ENCODE measurements around the gene SRPK3.

The SRPK3 gene

DNA sequence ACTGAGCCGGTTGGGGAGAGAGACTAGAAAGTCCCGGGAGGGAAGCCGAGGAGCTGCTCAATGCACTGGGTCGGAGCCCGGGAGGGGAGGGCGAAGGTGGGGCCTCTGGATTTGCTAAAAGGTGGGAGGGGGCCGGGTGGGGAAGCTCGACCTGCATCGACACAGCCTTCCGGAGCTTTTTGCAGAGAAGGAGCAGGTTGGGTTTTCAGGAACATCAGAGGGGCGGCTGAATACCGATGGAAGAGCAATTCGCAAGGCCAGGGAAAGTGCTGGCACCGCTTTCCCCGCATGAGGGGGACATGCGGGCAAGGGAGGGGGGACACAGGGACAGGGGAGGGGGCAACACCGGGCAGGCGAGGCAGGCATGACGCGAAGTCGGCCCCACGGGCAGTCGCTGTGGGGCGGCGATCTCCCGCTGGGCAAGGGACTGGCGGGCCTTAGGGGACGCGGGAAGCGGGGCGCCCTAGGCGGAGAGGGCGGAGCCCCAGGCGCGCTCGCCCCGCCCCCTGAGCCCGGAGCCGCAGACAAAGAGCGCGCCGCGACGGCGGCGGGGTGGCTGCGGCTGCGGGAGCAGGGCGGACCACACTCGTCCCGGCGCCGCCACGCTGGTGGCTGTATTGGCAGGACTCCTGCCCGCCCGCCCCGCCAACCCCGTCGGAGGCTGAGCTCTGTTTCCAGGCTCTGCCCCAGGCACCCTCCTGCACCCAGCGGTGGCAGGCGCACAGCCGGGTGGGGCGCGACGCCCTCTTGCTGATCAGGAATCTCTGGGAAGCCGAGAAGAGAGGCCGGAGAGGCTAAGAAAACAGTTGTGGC is 37.9 kb downstream of the SRPK3 start:
- H3K4me3 ChIP-seq (ENCODE audit: low read depth, low read length) = peak overlapping the region; percentile 15
- in situ Hi-C loops (cut with HindIII; ENCODE audit: low sequenced_read_pairs) = no loop called here
- TF ChIP-seq, protein P1, sequence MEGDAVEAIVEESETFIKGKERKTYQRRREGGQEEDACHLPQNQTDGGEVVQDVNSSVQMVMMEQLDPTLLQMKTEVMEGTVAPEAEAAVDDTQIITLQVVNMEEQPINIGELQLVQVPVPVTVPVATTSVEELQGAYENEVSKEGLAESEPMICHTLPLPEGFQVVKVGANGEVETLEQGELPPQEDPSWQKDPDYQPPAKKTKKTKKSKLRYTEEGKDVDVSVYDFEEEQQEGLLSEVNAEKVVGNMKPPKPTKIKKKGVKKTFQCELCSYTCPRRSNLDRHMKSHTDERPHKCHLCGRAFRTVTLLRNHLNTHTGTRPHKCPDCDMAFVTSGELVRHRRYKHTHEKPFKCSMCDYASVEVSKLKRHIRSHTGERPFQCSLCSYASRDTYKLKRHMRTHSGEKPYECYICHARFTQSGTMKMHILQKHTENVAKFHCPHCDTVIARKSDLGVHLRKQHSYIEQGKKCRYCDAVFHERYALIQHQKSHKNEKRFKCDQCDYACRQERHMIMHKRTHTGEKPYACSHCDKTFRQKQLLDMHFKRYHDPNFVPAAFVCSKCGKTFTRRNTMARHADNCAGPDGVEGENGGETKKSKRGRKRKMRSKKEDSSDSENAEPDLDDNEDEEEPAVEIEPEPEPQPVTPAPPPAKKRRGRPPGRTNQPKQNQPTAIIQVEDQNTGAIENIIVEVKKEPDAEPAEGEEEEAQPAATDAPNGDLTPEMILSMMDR (IDR thresholded peaks at IDR 0.05; ENCODE audit: low read depth, low read length) = no peak
- DNase-seq (ENCODE audit: low read depth, low spot score) = no peak

DNA sequence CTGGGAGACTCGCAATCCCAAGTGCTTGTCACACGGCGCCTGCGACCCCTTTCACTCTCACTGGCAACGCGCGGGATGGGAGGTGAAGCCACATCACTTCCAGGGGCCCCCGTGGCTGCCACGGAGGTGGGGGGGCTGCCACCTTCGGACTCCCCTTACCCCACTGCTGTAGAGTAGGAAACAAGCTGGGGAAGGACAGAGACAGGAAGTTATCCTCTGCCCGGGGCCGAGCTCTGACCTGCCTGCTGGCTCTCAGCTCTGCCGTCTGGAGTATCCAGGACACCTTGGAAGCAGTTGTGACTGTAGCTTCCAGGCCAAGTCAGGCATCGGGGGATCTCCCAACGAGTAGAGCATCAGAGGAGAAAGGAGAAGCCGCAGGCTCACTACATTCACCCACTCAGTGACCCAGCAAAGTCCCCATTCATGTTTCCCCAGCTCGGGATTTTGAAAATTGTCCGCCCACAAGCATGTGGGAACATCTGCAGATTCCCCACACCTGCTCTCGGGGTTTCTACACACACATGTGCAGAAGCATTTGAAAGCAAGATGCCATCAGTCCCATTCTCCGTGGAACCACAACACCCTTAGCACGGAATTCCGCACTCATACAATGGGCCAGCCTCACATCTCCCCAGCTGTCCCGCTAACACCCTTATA is 38.7 kb downstream of the SRPK3 start:
- DNase-seq (ENCODE audit: low read depth, low spot score) = no peak
- TF ChIP-seq, protein P1 (IDR thresholded peaks at IDR 0.05; ENCODE audit: low read depth, low read length) = no peak
- in situ Hi-C loops (cut with HindIII; ENCODE audit: low sequenced_read_pairs) = no loop called here
- H3K4me3 ChIP-seq (ENCODE audit: low read depth, low read length) = peak overlapping the region; percentile 15

DNA sequence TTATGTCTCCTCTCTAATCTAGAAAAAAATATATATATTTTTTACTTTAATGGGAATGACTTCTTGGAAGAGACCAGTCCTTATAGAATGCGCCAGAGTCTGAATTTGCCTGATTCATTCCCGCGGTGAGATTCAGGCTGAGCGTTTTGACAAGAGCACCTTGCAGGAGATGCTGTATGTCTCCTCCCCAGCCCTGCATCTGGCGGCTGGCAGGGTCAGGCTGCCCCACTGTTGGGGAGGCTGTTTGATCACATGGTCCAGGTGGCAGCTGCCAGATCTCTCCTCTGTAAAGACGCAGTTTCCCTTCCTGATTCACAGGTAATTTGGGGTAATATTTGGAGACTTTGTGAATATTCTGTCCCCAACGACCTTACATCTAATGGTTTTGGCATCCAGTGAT is 39.8 kb downstream of the SRPK3 start:
- TF ChIP-seq, protein P1 (IDR thresholded peaks at IDR 0.05; ENCODE audit: low read depth, low read length) = no peak

DNA sequence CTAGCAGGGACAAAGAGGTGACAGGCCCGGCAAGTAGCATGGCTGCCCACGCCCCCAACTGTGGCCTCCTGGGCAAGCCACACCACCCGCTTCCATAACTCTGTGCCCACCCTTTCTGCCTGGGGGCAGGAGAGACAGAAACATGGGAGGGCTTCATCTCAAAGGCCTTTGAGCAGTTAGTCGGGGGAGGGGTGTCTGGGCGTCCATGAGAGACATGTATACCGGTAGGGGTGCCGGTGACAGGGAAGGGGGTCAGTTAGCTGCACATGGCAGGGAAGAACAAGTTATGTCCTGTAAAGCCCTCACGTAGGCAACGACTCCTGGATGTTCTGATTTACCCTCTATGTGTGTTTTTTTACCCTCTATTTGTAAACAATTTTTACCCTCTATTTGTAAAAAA is 40.2 kb downstream of the SRPK3 start:
- TF ChIP-seq, protein P1 (IDR thresholded peaks at IDR 0.05; ENCODE audit: low read depth, low read length) = no peak
- in situ Hi-C loops (cut with HindIII; ENCODE audit: low sequenced_read_pairs) = no loop called here
- no peak for DNase-seq (ENCODE audit: low read depth, low spot score)
- no peak overlapping the region for H3K4me3 ChIP-seq (ENCODE audit: low read depth, low read length)

More for the DNA sequence above, 39.8 kb downstream of the SRPK3 start:
- no peak for DNase-seq (ENCODE audit: low read depth, low spot score)
- no peak overlapping the region for H3K4me3 ChIP-seq (ENCODE audit: low read depth, low read length)
- in situ Hi-C loops (cut with HindIII; ENCODE audit: low sequenced_read_pairs) = no loop called here

DNA sequence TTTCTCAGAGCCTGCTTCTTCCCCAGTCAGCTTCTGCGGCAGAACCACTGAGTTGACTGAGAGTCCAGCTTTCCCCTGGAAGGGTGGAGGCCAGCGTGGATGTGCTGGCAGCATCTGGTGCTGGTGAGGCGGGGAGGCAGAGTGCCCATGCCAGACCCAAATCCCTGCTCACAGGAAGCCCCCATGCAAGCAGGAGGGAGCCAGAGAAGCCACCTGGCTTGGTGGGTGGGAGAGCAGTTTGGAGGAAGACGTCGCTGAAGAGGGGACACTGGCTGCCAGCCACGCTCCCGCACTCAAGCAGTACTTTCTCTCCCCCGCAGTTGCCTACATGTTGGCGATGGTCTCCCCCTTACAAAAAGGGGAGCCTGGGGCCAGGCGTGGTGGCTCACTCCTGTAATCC is 43.5 kb downstream of the SRPK3 start:
- no peak overlapping the region for H3K4me3 ChIP-seq (ENCODE audit: low read depth, low read length)
- TF ChIP-seq, protein P1 (IDR thresholded peaks at IDR 0.05; ENCODE audit: low read depth, low read length) = no peak
- no peak for DNase-seq (ENCODE audit: low read depth, low spot score)
- in situ Hi-C loops (cut with HindIII; ENCODE audit: low sequenced_read_pairs) = no loop called here

DNA sequence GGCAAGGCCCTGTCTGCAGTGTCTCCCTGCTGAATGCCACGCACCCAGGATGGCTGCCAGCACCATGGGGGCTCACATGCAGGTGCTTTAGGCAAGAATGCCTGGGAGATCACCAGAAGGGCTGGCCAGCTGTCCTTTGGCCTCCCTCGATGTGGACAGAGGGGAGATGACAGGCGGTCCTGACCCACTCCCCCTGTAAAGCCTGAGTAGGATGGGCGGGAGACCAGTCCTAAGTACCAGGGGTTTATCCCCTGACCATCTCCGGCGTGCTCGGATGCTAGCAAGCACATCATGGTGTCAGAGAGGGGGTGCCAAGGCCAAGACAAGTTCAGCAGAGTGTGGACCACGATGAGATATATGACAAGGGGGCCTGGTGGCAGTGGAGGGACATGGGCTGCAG is 44.2 kb downstream of the SRPK3 start:
- in situ Hi-C loops (cut with HindIII; ENCODE audit: low sequenced_read_pairs) = no loop called here
- no peak for DNase-seq (ENCODE audit: low read depth, low spot score)
- TF ChIP-seq, protein P1 (IDR thresholded peaks at IDR 0.05; ENCODE audit: low read depth, low read length) = no peak
- H3K4me3 ChIP-seq (ENCODE audit: low read depth, low read length) = no peak overlapping the region
